Neutrophil (primary cell): ENCODE results near the gene CSF2.

Source experiments
- H3K27ac ChIP-seq: fragments of 200-600 bp; sonication (generic); 2 replicates; pipeline ENCODE4 v1.5.1; 2016; ENCODE audit warnings: mild to moderate bottlenecking, moderate library complexity
- H3K27me3 ChIP-seq: fragments of 200-600 bp; sonication (generic); 2 replicates; pipeline ENCODE4 v1.6.0; 2016; ENCODE audit warnings: mild to moderate bottlenecking
- H3K36me3 ChIP-seq: fragments of 200-600 bp; sonication (generic); 2 replicates; pipeline ENCODE4 v1.5.1; 2017
- H3K4me1 ChIP-seq, 2 experiments: fragments of 200-600 bp in 1 of 2; sonication (generic) in 1 of 2; 1 replicate in 1 of 2; 2 replicates in 1 of 2; pipeline versions ENCODE4 v1.5.1 to v1.6.1; 2013 to 2016; ENCODE audit warnings: low read depth in 1 of 2, low read length in 1 of 2, mild to moderate bottlenecking in 1 of 2, moderate library complexity in 1 of 2; ENCODE audit not compliant: control insufficient read depth in 1 of 2, insufficient read depth in 1 of 2
- H3K4me3 ChIP-seq, 2 experiments: fragments of 200-600 bp in 1 of 2; sonication (generic) in 1 of 2; 1 replicate in 1 of 2; 2 replicates in 1 of 2; pipeline ENCODE4 v1.5.1; 2013 to 2016; ENCODE audit warnings: low read depth in 1 of 2, low read length in 1 of 2, mild to moderate bottlenecking in 1 of 2, moderate library complexity in 1 of 2
- H3K9me3 ChIP-seq: fragments of 200-600 bp; sonication (generic); 2 replicates; pipeline ENCODE4 v1.5.1; 2016
- CTCF ChIP-seq: fragments of 200-600 bp; sonication (generic); IDR thresholded peaks from 2 replicates; pipeline ENCODE4 v1.5.1; 2016; ENCODE audit warnings: antibody characterized with exemption

The CSF2 gene

GRCh38 chr5:132072070-132072469 lies 1.5 kb upstream of the CSF2 start:
- peaks cover 49% of the 10 kb centered on the region for H3K27me3 ChIP-seq
- H3K27ac ChIP-seq: no peak overlapping the region
- no peaks in the 10 kb centered on the region for H3K36me3 ChIP-seq
- H3K4me3 ChIP-seq: no peak overlapping the region
- no peaks in the 10 kb centered on the region for H3K9me3 ChIP-seq
- TF ChIP-seq CTCF: no peak
- H3K4me1 ChIP-seq: peaks cover 0 to 4% of the 10 kb centered on the region in 2 experiments

- Histone ChIP-seq H3K36me3 (no peaks in the 10 kb centered on the region), H3K4me3 (no peak overlapping the region), H3K9me3 (no peaks in the 10 kb centered on the region), H3K27ac (no peak overlapping the region), H3K27me3 (peaks cover 46% of the 10 kb centered on the region), H3K4me1 (peaks cover 0 to 4% of the 10 kb centered on the region in 2 experiments)
- no peak for TF ChIP-seq CTCF
Observed at GRCh38 chr5:132072528-132072927, 1.1 kb upstream of the CSF2 start.

- peaks cover 29% of the 10 kb centered on the region for H3K27me3 ChIP-seq
- no peak overlapping the region for H3K27ac ChIP-seq
- H3K4me1 ChIP-seq: peaks cover 0 to 4% of the 10 kb centered on the region in 2 experiments
- H3K36me3 ChIP-seq: no peaks in the 10 kb centered on the region
- H3K4me3 ChIP-seq: no peak overlapping the region
- no peaks in the 10 kb centered on the region for H3K9me3 ChIP-seq
- no peak for TF ChIP-seq CTCF
Observed at GRCh38 chr5:132074091-132074771, 642 bp downstream of the CSF2 start.

- Histone ChIP-seq H3K36me3 (no peaks in the 10 kb centered on the region), H3K4me1 (no peaks in the 10 kb centered on the region), H3K4me3 (no peak overlapping the region), H3K9me3 (no peaks in the 10 kb centered on the region), H3K27ac (no peak overlapping the region), H3K27me3 (peaks cover 21% of the 10 kb centered on the region)
- TF ChIP-seq CTCF: no peak
Observed at GRCh38 chr5:132074772-132075718, 1.5 kb downstream of the CSF2 start.

GRCh38 chr5:132075719-132076077 lies 2.1 kb downstream of the CSF2 start:
- no peak for TF ChIP-seq CTCF
- Histone ChIP-seq H3K27ac (no peak overlapping the region), H3K27me3 (peaks cover 15% of the 10 kb centered on the region), H3K4me3 (no peak overlapping the region), H3K9me3 (no peaks in the 10 kb centered on the region), H3K36me3 (no peaks in the 10 kb centered on the region), H3K4me1 (no peaks in the 10 kb centered on the region)
